Iris pigment epithelial cell (primary cell): ENCODE results near the gene RNF220.

Experiments used
- DNase-seq: peaks from one replicate; pipeline ENCODE4 v3.0.0-alpha.2; 2011; ENCODE audit warnings: low read depth

RNF220 gene

DNA sequence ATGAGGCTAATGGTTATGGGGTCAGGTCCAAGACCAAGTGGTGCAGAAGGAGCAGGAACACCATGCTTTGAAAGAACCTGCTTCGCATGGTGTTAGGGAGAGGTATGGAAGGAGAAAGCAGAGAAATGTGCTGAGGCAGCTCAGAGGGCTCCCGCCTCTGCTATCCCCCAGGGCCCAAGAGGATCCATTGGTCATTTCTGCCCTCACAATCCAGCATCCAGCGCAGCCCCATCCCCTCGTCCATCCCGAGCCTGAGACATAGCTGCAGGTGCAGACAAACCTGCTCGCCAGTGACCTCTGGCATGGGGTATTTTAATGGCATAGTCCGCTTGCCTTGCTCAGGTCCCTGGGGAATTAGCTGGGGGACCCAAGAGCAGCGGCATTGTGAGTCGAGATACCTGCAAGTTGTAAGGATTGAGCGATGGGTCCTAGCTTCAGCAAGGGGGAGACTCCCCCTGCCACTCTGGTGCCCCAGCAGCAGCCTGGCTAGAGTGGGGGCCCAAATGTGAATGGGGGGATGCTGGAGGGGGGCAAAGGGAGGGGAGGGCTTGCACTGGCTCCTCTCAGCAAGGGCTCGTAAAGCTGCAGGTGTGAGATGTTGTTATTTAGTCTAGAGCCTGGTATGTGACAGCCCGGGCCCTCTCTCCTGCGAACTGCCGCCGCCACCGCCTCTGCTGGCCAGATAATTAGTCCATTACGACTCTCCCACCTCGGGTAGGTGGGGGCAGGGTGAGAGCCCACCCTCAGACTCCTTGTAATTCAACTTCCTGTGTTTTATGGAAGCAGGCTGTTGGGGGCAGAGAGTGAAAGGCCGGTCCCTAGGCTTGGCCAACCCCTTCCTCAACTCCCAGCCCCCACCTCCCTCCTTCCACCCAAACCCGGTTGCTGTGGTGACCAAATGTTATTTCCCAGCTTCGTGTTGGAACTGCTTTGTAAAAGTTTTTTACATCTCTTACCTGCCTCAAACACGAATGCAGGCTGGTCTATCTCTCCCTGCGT lies 118.8 kb downstream of the RNF220 start:
- no peak for DNase-seq

DNA sequence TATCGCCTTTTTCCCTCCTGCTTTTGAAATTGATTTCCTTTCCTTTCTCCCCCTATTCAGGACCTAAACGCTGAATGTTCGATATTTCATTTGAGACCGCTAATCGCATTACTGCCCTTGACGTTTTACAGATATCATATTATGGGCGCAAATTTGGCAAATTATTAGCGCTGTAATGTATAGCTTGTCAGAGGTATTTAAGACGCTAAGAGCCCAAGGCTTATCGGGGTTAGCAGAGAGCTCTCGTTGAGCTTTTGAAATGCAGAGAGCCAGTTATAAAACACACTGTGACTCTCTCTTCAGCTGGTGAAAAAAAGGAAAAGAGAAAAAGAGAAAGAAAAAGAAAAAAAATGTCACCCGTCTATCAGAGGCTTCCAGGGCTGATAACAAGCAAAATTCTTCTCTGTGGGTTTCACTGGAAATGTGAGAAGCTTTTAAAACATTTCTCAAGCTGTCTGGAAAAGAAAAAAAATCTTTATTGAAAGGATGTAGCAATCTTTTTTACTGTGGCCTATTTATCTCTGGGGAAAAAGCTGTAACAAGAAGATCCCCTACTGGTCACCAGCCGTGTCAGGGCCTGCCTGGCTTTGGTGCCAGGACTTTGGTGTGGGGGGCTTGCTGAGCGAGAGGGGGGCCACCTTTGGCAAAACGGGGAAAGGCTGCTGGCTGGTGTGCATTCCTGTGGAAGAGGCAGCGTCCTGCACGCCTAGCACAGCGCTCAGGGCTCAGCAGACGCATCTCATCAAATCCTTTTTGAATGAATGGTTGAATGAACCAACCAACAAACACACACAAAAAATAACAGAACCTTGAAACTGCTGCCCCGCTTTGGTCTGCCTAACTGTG lies 119.8 kb downstream of the RNF220 start:
- DNase-seq = peak; percentile 10

DNA sequence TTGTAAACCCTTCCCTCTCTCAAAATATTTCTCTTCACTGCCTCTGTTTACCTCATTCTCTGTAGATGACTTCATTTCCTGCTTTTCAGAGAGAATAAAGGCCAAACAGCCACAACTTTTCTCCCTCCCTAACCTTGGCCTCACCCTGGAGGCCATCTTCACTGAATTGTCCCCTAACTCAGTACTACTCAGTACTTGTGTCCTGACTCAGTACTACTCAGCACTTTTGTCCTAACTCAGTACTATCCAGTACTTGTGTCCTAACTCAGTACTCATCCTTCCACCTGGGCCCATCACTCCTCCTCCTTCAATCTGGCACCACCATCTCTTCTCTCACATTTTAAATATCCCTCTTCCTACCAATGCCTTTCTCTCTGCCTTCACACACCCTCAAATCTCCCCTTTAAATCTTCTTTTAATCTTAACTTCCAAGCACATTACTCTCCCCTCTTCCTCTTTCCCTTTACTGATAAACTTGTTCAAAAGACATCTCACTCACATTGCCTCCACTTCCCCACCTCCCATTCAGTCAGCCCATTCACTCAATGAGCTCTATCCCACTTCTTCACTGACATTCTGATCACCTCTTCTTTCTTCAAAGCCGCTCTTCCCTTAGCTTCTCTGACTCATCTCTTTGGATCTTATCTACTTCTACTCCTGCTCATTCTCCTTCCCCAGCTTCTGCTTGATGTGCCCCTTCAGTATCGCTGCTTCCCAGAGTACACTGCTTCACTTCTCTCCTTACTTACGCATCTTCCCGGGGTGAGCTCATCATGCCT lies 121.4 kb downstream of the RNF220 start:
- DNase-seq = no peak

DNA sequence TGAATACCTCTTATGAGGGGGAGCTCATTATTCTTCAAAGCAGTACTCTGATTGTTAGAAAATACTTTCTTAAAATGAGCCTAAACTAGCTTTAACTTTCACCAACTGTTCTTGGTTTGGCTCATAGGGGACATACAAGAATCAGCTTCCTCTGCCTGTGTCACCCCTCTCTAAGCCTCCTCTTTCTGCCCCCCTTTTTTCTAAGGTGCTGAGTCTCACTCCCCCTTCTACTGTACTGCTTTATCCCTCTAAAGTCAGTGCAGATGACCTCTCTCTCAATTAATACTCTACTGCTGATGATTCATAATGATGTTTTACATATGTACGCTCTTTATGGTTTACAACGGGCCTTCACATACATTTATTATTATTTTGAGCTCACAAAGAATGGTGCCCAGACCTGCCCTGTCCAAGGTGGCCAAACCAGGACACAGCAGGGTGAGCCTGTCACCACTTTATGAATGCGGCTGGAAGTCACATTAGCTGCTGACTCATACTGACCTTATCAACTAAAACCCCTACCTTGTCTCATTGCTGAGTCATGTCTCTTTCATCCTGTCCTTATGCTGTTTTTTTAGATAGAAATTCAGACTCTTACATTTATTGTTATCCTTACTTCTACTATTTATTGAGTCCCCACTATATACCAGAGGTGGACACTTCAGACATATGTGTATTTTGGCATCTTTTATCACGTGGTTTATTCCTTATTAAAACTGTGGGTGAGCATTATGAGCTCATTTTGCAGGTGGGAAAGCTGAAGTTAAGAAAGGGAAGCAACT lies 126.9 kb downstream of the RNF220 start:
- peak; percentile 58 for DNase-seq

DNA sequence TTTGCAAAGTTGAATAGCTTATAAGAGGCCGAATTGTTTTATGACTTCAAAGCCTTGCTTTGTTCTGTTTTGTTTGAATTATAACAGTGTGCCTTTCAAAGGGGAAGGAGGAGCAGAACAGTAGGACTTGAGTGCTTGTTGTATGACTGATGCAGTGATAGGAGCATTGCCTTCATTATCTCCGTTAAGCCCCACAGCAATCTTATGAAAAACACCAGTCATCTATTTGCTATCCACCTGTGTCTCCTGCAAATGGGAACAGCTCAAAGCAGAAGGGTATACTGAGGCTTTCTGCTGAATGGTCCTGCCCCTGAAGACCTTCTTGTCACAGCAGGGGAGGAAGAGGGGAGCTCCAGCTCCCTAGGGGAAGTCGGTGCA lies 127.5 kb downstream of the RNF220 start:
- DNase-seq = no peak

DNA sequence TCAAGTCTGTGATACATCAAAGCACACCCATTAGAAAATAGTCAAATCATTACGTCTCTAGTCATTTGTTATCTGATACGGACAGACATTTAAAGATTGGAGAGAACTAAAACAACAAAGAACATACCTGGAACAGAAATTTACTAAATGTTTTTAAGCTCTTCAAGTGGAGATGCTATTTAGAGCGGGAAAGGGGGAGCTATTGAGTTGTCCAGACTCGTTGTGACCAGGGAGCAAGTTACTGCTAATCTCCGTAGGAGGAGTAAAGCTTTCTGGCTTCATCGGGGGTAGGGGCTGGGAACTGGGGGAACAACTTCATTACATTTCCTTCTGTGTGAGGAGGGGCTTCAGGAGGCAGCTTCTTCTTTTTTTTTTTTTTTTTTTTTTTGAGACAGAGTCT lies 129.7 kb downstream of the RNF220 start:
- no peak for DNase-seq

DNA sequence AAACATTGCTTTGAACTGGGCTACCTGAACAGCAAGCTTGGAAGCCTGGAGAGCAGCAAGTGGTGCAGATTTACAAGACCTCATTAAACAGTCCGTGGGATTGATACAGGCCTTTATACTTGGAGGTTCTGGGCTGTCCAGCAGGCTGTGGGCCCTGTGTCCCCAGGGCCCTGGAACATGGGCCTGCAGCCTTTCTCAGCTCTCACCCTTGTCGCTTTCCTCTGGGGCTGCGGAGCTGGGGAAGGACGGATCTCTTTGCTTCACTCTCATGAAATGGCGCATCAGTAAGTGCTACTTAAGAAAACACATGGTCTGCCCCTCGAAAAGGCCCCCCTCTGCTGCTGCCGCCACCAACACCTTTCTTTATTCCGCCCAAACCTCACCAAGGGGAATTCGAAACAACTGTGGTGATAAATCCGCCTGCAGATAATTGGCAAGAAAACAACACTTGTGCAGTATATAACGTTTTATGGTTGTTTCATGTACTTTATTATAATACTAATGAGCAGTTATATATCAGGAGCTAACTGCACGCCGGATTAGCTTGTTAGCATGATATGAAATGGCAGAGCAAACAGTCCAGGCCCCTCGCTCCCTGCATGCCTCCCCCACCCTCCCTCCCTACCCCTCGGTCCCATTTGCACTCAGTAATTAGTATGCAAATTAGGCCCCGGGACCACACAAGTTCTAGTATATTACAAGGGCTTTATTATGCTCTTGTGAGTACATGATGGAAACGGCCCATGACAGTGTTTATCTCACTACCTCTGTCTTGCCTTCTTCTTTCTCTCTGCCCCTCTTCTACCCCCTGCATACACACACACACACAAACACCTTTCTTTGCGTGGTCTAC lies 131.5 kb downstream of the RNF220 start:
- DNase-seq = no peak

DNA sequence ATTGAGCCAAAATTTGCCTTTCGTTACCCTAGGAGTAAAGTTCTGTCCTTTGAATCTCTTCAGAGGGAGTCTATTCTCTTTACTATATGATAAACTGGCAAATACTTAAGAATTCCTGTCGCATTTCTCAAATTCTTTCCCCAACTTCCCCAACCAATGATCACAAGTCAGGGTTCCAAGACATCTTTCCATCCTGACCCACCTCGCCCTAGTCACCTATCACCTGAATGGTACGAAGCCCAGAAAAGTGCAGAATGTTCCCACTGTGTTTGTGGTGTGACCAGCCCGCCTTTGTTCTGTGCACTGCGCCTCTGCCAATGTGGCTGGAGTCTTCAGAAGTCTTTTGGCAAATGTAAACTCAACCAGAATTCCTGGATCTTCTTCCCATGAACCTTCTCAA lies 132.5 kb downstream of the RNF220 start:
- no peak for DNase-seq

DNA sequence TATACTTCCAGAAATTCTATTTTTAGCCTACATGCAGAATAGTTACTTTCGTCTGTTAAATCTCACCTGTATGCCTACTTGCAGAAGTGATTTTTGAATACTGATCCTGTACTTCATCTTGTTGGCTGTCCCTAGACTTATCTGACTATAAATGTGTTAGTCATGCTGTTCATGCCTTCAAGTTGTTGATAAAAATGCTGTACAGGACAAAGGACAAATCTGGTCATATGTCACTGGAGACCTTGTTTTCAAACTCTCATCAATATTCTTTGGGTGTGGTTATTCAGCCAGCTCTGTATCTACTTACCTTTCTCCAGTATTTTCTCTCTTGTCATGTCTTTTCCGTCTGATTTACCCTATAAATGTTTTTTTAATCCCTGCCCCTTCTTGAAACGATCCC lies 132.9 kb downstream of the RNF220 start:
- DNase-seq = no peak

DNA sequence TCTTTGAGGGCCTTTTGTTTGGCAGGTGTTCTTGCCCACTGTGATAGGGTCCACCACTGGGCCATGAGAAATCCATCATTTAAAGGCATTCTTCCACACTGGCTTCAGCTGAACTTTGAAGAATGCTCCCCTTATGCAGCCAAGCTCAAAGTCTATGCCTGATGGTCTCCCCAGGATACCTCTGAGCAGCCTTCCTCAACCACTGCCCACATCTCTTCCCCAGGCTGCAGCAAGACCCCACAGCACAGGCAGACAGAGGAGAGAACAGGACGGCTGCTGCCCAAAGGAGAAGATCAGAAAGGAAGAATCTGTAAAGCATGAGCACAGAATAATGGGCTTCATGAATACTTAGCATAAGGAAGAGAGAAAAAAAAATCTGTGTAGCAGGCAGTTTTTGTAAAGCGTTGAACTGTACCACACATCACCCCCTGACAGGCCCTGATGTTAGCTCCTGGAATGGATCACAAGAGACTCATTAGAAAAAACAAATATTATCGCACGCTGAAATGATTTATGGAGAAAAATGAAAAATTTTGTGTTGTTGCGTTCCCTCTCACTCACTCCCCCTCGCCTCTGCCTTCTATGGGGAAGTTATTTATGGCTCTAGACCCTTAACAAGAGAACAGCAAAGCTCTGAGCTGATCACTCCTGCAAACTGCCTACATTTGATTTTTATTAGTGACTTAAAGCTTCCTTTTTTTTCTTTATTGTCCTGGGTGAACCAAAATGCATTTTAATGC lies 135.1 kb downstream of the RNF220 start:
- no peak for DNase-seq

DNA sequence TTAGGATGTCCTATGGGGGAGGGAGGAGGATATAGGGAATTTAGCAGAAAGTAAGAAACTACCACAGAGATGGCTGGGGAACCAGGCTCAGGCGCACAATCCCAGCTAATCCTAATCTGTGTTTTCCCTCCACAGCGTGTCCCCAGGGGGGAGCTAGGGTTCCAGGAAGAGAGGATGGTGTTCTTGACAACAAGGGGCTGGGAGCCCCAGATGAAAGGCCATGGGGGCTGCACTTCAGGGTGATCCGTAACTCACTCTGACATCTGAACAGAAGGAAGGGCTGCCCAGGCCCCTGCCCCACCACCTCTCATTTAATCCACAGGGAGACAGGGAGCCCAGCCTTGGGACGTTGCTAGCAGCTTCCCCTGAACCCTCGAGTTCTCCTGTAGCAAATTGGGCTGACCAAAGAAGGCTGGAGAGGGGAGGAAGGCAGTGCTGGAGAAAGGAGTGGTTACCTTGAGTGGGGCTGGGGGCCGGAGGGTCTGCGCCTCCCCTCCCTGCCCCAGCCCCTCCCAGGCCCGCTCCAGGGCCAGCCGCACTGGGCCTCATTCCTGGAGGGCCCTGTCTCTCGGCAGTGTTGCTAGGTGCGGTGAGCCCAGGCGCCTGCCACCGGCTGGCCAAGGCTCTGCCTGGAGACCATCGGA lies 137.5 kb downstream of the RNF220 start:
- DNase-seq = no peak

DNA sequence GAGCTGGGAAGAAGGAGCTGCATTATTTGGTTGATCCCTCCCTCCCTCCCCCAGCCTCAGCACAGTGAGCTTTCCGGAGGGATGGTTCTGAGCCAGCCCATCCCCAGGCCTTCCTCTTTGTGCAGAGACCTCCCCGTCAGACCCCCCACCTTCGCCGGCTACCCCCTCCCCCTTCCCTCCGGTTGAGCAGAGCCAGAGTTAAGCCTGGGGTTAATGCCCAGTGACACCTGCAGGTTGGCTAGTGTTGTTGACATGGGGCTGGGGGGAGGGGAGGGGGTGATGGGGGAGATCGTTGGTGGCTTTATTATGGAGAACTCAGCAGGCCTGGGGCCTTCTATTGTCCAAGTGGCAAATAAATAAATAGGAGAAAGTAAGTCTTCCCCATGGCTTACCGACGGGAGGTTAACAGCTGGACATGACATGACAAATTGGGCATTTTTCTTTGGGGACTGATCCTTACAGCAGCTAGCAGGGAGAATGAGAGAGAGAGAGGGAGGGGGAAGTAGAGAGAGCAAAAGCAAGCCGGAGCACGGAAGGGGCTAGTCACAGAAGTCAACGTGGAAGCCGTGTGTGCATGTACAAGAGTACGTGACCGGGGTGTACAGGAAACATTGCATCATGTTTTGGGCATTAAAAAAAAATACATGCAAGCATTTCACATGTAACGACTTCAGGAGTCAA lies 138.1 kb downstream of the RNF220 start:
- no peak for DNase-seq

DNA sequence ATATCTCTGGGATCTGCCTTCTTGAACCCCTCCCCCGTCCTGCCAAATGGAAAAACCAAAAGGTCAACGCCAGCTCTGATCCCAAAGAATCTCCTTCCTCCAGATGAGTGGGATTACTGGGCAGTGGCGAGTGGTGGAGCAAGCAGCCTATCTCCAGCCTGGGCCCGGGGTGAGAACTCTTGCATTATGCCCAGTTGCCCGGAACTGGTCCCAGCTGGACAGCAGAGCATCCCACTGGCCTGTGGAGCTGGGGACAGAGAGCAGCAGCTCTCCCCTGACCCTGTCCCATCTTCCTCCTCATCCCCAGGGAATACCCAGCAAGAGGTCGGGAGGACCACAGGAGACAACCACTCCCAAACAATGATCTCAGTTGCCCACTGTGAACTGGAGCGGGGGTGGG lies 138.7 kb downstream of the RNF220 start:
- DNase-seq = no peak

DNA sequence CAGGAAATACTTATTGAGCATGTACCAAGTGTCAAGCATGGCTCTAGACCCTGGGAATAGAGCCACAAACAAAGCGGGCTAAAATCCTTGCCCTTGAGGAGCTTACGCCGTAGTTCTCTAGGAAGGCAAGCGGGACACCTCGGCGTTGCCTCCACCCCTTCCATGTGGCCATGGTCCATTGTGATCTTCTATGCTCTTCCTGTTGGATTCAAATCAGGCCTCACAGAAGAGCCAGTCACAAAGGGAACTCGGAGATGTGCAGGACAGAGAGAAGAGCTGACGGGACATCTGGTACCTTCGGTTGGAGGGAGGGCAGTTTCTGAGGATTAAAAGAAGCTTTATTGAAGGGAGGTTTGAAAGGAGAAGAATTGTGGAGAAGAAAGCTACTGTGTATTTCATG lies 139.9 kb downstream of the RNF220 start:
- no peak for DNase-seq

DNA sequence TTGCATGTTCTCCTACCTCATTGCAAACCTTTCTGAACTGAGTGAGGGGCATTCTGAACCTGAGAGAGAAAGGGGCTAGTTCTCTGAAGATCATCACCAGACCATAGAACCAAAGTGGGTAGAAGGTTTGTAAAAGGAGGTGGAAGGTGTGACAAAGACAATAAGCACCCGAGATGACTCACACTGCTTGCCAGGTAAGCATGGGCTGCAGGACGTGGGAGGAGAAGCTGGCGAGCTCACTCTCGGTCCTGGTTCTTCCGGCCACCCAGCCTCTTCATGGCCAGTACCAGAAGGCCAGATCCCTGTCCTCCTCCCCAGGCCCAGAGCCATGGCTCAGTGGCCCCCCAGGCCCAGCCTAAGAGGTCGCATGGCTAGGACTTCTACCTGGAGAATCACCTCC lies 140.9 kb downstream of the RNF220 start:
- no peak for DNase-seq

DNA sequence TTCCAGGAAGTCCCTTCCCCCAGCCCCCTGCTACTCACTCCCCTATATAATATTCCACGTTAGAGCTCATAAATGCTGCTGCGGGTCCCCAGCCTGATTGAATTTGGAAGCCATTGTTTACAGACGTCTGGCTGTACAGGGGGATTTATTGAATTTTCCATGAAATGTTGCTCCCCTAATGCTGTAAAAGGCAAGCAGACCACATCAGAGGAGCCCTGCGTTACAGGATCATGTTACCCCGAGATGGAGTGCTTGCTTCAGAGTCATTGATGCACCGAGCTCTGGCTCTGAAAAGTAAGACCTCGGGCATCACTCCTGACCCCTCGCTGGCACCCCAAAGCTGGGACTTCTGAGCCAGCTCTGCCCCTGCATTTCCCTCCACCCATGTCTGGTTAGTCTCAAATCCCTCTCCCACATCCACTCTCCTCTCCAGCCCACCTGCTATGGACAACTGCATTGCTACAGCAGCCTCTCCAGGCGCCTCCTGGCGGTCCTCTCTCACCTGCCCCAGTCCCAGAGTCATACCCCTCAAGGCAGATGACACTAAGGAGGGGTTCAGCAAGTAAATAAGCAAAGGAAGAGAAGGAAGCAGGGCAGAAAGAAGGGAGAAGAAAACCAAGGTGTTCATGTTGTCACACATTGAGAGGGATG lies 141.5 kb downstream of the RNF220 start:
- no peak for DNase-seq

DNA sequence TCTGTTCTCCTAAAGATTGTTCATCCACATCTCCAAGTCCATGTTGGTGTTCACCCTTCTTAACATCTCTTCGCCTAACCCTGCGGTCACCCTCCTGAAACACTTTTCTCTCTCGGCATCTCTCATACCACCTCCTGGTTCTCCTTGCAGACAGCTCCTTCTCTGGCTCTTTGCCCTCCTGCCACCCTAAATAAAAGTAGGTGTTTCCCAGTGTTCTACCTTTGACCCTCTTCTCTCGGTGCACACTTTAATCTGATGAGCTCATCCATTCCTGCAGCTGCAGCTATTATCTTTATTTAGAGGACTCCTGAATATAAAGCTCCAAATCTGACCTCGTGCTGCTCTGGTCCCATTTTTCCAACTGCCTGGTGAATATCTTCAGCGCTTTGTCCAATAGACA lies 142.3 kb downstream of the RNF220 start:
- no peak for DNase-seq

DNA sequence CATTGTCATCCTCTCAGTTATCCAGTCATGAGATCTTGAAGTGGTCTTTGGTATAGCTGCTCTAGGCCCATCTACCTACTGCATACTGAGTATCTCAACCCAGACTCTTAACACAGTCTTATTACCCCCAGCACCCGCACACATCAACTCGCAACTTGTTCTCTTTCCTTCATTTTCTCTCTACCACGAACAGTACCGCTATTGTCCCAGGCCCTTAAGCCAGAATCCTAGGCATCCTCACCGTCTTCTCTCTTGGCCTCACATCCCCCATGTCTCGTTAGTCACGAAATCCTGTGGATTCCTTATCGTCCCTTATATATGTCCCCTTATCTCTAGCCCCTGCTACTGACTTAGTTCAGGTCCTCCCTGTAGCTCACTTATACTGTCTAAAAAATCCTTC lies 142.8 kb downstream of the RNF220 start:
- DNase-seq = no peak
